NT2/D1 (cell line): Measurements from ENCODE around the gene NTRK2.
"Not testable (repeated sequence)": the region's sequence is repeated elsewhere in the genome, so short reads cannot be mapped to it uniquely, and the experiment has no call there.

Source experiments
- SUZ12 ChIP-seq: IDR thresholded peaks from 2 replicates; pipeline ENCODE4 v1.6.1; 2011; ENCODE audit not compliant: insufficient read length, insufficient read depth; ENCODE audit errors: extremely low read depth
- YY1 ChIP-seq: IDR thresholded peaks from 2 replicates; pipeline ENCODE4 v1.6.1; 2011; ENCODE audit not compliant: insufficient read length, insufficient read depth
- ZNF274 ChIP-seq: IDR thresholded peaks from 2 replicates; pipeline ENCODE4 v1.6.1; 2011; ENCODE audit warnings: mild to moderate bottlenecking, low read depth, low read length

DNA sequence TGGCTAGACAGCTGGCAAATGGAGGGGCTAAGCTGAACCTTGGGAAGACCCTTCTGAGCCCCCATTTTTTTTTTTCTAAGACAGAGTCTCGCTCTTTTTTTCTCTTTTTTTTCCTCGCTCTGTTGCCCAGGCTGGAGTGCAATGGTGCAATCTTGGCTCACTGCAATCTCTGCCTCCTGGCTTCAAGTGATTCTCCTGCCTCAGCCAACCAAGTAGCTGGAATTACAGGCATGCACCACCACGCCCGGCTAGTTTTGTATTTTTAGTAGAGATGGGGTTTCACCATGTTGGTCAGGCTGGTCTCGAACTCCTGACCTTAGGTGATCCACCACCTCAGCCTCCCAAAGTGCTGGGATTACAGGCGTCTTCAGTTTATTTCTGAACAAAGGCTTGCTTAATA, 229.1 kb downstream of the NTRK2 start:
- not testable (repeated sequence) for TF ChIP-seq YY1, SUZ12, ZNF274
